Thyroid gland (tissue), 4 donors: Measurements from ENCODE around the gene FRMD4A.

Experiments used
- CTCF ChIP-seq, 6 experiments: fragments of 200-600 bp in 3 of 6; fragments of 450-650 bp in 3 of 6; sonication (generic) in 3 of 6; IDR thresholded peaks; one replicate each; pipeline ENCODE4 v1.5.1; 2016 to 2019; ENCODE audit warnings: antibody characterized with exemption in 6 of 6, mild to moderate bottlenecking in 2 of 6, inconsistent platforms in 1 of 6, moderate library complexity in 1 of 6
- POLR2A ChIP-seq, 2 donors: fragments of 450-650 bp; IDR thresholded peaks; one replicate each; pipeline ENCODE4 v1.6.1; 2017; ENCODE audit warnings: antibody characterized with exemption in 2 of 2, mild to moderate bottlenecking in 2 of 2, moderate library complexity in 1 of 2

DNA sequence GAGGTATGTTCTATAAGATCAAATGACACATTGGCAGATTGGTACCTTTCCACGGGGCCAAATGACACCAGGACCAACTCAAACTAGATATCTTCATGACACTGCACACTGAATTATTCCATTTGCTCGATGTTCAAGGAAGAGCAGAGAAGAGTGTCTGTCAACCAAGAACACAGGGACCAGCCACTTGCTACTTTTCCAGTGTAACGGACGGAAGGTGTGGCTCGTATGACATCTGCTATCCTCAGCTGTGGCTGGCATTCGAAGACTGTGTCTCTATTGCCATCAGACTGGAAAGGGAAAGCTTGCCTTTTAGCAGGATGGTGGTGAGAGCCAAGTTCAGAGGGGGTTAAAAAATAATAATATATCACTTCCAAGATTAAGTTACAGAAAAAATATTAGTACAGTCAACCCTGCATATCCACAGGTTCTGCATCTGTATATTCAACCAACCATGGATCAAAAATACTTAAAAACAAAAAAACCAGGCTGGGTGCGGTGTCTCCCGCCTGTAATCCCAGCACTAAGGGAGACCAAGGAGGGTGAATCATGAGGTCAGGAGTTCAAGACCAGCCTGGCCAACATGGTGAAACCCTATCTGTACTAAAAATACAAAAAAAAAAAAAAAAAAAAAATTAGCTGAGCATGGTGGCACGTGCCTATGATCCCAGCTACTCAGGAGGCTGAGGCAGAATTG lies 506.9 kb downstream of the FRMD4A start:
- TF ChIP-seq CTCF (IDR thresholded peaks at IDR 0.05), result no peak
- TF ChIP-seq POLR2A (IDR thresholded peaks at IDR 0.05), result no peak
